G401 (cell line): ENCODE measurements around the gene FDX1. TPM values are rescaled to one million over a fixed set of nuclear protein-coding genes. Genes with fewer than 3 reads are reported as not detected.

Experiments
- DNase-seq: peaks from one replicate; pipeline ENCODE4 v3.0.0-alpha.2; 2015; ENCODE audit warnings: low spot score
- in situ Hi-C: cut with HindIII; loops from 2 replicates; pipeline ENCODE4 v1.10.0; 2016; ENCODE audit warnings: low sequenced_read_pairs, mixed read lengths
- total RNA-seq: library from RNA; depleted of rRNA; stranded (reverse); fragments of >200 nt; shearing (Covaris generic); gene quantifications from 2 replicates; pipeline ENCODE4 v1.2.3, GENCODE V29; 2014; rRNA removed

FDX1 gene
- total RNA-seq, 1 experiment from 2014 or later: 19.8 TPM

- in situ Hi-C loops: no loop called here
- no peak for DNase-seq
These were observed 62.6 kb downstream of the FDX1 start for GRCh38 chr11:110492321-110492685.

DNA sequence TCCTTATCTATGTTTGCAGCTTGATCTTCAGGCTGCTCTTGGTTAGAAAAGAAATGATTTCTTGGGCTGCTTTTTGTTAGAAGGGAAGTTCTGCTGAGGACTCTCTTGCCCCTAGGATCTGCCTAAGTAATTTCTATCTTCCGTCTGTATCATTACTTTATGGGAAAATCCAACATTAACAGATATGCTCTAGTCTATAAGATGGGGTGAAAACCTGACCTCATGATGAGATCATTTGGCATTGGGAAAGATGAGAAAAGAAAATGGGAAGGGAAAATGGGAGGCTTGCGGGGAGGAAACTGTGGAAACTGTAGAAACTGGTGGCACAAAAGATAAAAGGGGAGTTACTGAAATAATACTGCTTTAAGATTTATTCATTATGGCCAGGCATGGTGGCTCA is 63.6 kb downstream of the FDX1 start:
- in situ Hi-C loops: no loop called here
- no peak for DNase-seq

- in situ Hi-C loops: no loop called here
- DNase-seq: no peak
These were observed 67.7 kb downstream of the FDX1 start for GRCh38 chr11:110497231-110497978.

GRCh38 chr11:110501428-110501827 is 71.7 kb downstream of the FDX1 start:
- DNase-seq: no peak
- in situ Hi-C loops: no loop called here

GRCh38 chr11:110505528-110506284 is 76.0 kb downstream of the FDX1 start:
- no peak for DNase-seq
- in situ Hi-C loops: no loop called here

DNA sequence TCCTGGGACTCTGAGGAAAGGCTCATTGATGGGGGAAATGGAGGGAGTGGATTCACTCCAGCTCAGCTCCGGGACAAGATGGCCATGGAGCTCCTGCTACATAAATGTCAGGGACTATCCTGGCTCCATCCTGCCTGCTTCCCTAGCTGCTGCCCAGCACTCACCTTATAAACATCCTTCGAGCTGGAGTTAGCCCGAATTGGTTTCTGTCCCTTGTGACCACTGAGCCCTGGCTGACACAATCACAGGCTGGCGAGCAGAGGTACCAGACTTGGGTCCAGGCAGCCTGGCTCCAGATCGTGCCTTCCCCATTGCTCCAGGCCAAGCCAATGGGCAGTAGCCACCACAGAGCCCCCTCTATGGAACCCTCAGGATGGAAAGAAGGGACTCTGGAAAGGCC is 77.6 kb downstream of the FDX1 start:
- no peak for DNase-seq

GRCh38 chr11:110508786-110509185 is 79.0 kb downstream of the FDX1 start:
- in situ Hi-C loops: no loop called here
- no peak for DNase-seq

More for the DNA sequence above, 77.6 kb downstream of the FDX1 start:
- in situ Hi-C loops: no loop called here

DNA sequence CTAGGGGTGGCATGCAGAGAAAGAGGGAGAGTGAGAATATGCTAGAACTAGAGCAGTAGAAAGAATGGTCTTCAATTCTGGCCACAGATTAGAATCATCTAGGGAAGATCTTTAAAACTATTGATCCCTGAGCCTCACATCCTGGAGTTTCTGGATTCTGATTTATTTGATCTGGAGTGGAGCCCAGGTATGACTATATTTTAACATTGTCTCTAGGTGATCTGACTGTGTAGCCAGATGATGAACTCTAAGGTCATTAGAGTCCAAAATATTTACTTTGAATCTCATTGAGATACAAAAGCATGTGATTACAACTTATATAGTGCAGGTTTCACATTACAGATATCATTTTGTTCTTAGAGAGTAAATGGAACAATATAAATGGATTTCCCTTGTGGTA is 79.7 kb downstream of the FDX1 start:
- in situ Hi-C loops: no loop called here
- no peak for DNase-seq

GRCh38 chr11:110512026-110512425 is 82.3 kb downstream of the FDX1 start:
- in situ Hi-C loops: no loop called here
- DNase-seq: no peak

- in situ Hi-C loops: no loop called here
- no peak for DNase-seq
These were observed 83.6 kb downstream of the FDX1 start for GRCh38 chr11:110513259-110513801.

GRCh38 chr11:110513846-110514437 is 84.2 kb downstream of the FDX1 start:
- in situ Hi-C loops: no loop called here

More at GRCh38 chr11:110513846-110514437, 84.2 kb downstream of the FDX1 start:
- DNase-seq: no peak

Other genes with a start within 250 kb of the FDX1 start
- 67.0 and 112 TPM in 2 replicates for gene RDX, start 133.3 kb upstream of the FDX1 start, total RNA-seq